GM21529 (cell line): Measurements from ENCODE around the gene BLVRB.
"Not testable (repeated sequence)": the region's sequence is repeated elsewhere in the genome, so short reads cannot be mapped to it uniquely, and the experiment has no call there.

Experiments used
- ATAC-seq: cut with Tn5 transposase; IDR thresholded peaks from one replicate; pipeline ENCODE4 v1.9.1; 2021; ENCODE audit not compliant: unreplicated experiment

BLVRB gene

GRCh38 chr19:40452016-40452415 is 13.5 kb downstream of the BLVRB start:
- ATAC-seq: no peak

GRCh38 chr19:40450664-40451063 is 14.9 kb downstream of the BLVRB start:
- ATAC-seq: no peak

- ATAC-seq: no peak
Measured at GRCh38 chr19:40449506-40449905, 16.0 kb downstream of the BLVRB start.

GRCh38 chr19:40446263-40446784 is 19.2 kb downstream of the BLVRB start:
- no peak for ATAC-seq

- no peak for ATAC-seq
Measured at GRCh38 chr19:40445780-40446262, 19.7 kb downstream of the BLVRB start.

GRCh38 chr19:40444825-40445312 is 20.7 kb downstream of the BLVRB start:
- ATAC-seq: no peak

GRCh38 chr19:40444000-40444824 is 21.3 kb downstream of the BLVRB start, which contains the start of gene SERTAD3:
Gene SERTAD3, minus strand, starts transcription at chr19:40444335. Its CDS starts 2,255 bp downstream, at chr19:40442080.
- peak; percentile 60 for ATAC-seq

GRCh38 chr19:40443131-40443999 is 22.2 kb downstream of the BLVRB start:
- ATAC-seq: peak; percentile 67

- no peak for ATAC-seq
Measured at GRCh38 chr19:40442328-40443130, 23.0 kb downstream of the BLVRB start.

- no peak for ATAC-seq
Measured at GRCh38 chr19:40441719-40442253, 23.8 kb downstream of the BLVRB start.

GRCh38 chr19:40438284-40438683 is 27.3 kb downstream of the BLVRB start:
- no peak for ATAC-seq

GRCh38 chr19:40433391-40434216 is 31.9 kb downstream of the BLVRB start:
- no peak for ATAC-seq

GRCh38 chr19:40432760-40433159 is 32.8 kb downstream of the BLVRB start:
- not testable (repeated sequence) for ATAC-seq

- ATAC-seq: no peak
Measured at GRCh38 chr19:40431698-40432097, 33.8 kb downstream of the BLVRB start.

- ATAC-seq: not testable (repeated sequence)
Measured at GRCh38 chr19:40430242-40430641, 35.3 kb downstream of the BLVRB start.

GRCh38 chr19:40428197-40428596 is 37.3 kb downstream of the BLVRB start:
- not testable (repeated sequence) for ATAC-seq

- ATAC-seq: peak; percentile 74
Measured at GRCh38 chr19:40425450-40426287, 39.9 kb downstream of the BLVRB start, which contains the start of gene SERTAD1. Gene SERTAD1, minus strand, starts transcription at chr19:40425992. Its CDS starts 2,446 bp downstream, at chr19:40423546.
